LoVo (cell line): ENCODE measurements around the gene PRPF4.
A peak's percentile ranks its signal among the peaks of the same experiment; 100 is the strongest.
"Not testable (repeated sequence)": the region's sequence is repeated elsewhere in the genome, so short reads cannot be mapped to it uniquely, and the experiment has no call there.

Source experiments
- DNase-seq: peaks from one replicate; pipeline ENCODE4 v3.0.0-alpha.2; 2016; ENCODE audit warnings: low spot score

Gene PRPF4

DNA sequence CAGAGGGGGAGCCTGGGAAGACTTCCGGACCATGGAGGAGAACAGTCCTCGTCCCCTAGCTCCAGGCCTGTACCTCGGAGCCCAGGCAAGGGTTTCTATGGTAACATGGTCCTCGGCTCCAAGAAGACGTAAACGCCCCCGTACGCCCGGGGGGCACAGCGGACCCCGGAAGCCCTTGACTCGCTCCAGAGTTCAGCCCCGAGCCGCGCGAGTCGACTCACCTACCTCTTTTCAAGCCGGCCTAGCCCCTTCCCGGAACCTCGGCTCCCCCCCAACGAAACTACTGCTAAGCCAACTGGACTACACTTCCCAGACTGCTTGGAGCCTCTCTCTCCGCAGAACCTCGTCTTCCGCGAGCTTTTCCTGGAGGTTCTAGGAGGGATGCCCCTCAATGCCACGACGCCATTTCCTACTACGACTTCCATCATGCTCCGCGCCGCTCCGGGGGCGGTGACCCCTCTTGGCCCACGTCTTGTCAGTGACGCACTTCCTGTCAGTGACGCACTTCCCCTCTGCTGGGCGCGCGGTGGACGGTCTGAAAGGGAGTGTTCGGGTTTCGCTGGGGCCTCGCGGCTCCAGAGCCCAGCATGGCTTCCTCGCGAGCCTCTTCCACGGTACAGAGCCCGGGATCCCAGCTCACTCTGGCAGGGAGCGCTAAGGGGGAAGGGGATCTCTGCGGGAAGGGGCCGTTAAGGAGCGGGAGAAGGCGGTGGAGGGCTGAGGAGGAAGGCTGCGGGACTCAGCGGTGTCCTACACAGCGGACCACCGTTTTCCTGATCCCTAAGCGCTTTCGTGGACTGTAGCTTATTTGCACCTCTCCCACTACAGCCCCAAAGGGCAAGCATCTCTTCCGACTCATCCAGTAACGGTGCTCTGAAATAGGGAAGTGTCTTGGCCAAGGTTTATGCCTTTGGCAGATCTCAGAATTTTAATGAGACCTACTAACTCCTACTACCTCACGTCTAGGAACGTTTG is at the start of gene PRPF4, which contains the start of gene CDC26:
TSS of gene PRPF4 (plus strand) at position 502 of the 975 bp plus-strand sequence. CDS start at position 588, 86 bp downstream.
TSS of gene CDC26 (minus strand) at position 416 of the 975 bp plus-strand sequence. CDS start 3,065 bp downstream, outside the sequence.
- peak; percentile 96 for DNase-seq

DNA sequence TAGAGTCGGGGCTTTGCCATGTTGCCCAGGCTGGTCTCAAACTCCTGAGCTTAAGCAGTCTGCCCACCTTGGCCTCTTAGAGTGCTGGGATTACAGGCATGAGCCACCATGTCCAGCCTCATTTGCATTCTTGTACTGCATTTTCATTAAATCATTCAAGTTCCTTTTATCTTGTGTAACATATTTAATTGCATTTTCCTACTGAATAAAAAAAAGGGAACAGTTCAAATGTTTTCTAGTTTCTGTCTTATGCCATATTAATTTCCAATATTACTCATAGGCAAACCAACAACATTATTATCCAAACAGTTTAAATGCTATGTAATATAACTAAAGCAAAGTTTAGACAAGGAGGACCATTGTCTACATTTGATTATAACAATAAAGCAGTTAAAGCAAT is 48.0 kb upstream of the PRPF4 start:
- no peak for DNase-seq

DNA sequence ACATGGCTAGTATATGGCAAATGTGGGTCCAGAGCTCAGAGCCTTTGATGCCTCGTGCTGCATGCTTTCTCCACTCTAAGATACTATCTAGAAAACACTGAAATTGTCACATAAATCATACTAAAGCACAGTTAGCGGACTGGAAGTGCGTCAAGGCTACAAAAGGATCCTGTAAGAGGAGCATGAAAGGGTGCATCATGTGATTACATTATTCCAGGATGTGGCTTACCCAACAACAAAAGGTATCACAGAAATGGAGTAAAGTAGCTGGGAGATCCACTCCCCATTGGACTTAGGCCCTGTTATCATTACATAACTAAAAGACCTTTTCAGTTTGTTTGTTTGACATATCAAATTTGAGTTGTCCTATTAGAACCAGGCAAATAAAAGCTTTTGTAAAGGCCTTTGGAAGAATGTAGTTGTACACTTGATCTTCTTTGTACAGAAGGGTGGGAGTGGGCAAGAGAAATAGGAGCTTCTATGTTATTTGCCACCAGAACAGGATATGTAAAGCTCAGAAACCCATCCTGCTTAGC is 47.3 kb upstream of the PRPF4 start:
- no peak for DNase-seq

DNA sequence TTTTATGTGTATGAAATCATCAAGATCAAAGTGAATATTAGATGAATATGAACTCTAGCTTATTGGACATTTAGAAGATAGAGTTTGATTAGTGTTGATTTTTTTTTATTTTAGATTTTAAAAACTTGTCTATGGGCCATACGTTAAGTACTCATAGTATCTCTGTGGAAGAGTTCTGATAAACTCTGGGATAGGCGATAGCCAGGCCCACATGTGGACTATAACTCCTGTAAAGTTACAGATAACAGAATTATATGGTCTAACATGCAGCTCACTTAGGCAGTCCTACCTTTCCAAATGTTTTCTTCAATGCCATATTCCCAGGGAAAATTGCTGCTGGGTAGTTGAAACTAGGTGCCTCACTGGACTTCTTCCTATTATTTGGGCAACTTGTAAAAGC is 43.8 kb upstream of the PRPF4 start:
- no peak for DNase-seq

DNA sequence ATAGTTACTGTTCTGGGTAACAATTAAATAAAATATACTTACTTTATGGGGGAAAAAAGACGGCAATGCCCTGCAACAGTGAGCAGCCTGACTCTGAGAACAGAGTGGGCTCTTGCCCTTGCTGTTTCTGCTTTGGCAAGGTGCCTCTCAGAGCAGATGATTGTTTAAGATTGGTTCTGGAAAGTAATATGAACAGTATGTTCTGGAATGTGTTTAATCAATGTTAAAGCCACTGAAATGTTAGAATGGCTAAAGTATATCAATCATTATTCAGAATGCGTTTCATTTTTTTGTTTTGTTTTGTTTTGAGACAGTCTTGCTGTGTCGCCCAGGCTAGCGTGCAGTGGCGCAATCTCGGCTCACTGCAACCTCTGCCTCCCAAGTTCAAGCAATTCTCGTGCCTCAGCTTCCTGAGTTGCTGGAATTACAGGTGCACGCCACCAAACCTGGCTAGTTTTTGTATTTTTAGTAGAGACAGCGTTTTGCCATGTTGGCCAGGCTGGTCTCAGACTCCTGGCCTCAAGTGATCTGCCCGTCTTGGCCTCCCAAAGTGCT is 39.7 kb upstream of the PRPF4 start:
- DNase-seq: not testable (repeated sequence)

DNA sequence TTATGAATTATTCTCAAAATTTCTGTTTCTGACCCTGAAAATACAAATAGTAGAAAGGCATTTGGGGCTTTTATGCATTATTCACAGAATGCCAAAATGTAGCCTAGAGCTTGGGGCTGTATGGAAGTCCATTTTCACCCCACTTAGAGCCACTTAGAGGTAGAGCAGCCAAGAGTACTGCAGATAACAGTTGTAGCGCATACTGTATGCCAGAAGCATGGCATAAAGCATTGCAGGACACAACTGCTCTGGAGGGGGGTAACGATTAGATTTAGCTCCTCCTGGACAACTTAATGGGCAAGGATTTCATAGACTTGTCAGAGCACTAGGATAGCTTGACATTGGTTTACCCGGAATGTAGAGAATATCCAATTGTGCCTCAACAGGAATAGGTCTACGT is 38.4 kb upstream of the PRPF4 start:
- DNase-seq: no peak

DNA sequence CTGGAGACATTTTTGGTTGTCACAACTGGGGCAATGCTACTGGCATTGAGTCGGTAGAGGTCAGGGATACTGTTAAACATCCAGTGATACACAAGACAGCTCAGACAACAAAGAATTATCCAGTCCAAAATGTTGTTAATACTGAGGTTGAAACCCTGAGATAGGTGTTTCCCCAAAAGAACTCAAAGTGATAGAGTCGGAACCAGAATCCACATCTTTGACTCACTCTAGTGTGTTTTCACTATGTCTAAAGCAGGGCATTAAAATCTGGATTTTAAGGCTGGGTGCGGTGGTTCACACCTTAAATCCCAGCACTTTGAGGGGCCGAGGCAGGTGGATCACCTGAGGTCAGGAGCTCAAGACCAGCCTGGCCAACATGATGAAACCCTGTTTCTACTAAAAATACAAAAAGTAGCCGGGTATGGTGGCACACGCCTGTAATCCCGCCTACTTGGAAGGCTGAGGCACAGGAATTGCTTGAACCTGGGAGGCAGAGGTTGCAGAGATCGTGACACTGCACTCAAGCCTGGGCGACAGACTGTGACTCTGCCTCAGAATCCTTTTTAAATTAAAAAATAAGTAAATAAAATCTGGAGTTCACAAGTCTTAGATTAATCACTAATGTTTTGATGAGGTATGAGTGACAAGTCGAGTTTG is 37.1 kb upstream of the PRPF4 start:
- DNase-seq: no peak

DNA sequence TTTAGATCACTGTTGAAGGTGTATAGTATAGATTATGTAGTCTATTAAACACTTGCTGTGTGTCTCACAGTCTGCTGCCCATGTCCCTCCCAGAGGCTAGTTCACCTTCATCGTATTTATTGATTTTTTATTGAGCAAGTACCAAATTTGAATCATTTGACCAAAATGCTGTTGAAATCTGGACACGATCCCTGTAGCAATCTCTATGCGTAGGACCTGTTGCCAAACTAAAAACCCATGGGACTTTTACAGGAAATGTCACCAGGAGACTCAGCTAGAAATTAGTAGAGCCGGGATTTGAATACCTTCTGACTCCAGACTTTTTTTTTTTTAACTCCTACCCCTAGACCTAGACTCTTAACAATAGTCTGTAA is 36.6 kb upstream of the PRPF4 start:
- no peak for DNase-seq

DNA sequence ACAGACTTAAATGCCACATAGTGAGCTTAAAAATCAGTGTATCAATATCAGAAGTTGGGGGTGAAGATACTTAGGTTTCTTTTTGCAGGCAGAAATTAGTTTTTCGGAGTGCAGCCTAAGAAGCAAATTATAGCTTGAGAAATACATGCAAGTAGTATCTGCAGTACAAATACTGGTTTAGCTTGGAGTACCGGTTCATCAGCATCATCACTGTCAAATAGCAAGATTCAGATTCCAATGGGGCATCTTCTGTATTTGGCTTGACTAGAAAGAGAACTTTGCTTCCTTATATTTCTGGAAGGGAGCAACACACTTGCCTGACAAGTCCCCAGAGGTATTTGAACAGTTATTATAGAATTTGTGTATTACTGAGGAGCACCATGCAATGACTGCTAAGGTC is 34.3 kb upstream of the PRPF4 start:
- no peak for DNase-seq

DNA sequence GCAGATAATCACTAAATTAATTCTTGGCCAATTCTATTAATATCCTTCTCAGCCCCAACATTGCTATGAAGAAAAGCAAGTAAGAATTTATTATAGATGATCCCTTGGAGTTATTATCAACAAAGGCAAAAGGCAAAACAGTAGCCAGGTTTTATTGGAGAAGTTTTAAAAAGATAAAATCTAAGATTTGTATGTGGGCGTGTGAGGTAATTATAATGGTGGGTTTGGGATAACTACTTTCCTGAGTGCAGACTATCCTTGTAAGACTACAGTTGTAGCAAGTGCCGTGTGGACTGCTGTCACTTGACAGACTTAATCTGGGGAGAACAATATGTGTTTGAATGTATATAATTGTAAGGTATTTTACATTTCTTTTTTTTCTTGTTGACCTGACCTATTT is 30.9 kb upstream of the PRPF4 start:
- DNase-seq: no peak

DNA sequence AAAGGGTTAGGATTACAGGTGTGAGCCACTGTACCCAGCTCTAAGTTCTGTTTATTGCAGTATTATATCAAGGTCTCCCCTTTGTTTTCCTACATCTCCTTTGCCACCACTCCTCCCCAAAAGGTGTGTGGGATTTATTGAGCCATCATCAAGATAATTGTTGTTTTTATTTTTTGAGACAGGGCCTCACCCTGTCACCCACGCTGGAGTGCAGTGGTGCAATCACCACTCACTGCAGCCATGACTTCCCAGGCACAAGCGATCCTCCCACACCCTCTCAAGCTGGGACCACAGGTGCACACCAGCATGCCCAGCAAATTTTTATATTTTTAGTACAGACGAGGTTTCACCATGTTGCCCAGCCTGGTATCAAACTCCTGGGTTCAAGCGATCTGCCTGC is 29.6 kb upstream of the PRPF4 start:
- no peak for DNase-seq

DNA sequence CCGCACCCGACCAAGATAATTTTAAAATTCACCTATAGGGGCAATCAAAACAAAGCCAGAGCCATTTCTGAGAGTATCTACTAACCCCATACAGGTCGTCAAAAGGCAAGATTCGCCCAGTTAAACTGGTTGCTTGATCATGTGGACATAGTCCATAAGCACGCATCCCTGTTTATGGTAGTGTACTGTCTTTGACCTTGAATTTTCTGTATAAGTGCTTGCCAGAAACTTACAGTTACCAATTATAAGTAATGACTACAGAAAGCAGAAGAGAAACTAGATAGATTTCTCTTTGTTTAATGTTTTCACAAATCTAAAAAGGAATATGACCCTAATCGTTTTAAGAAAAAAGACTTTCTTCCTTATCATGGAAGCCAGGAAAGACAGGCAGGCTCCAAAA is 28.5 kb upstream of the PRPF4 start:
- no peak for DNase-seq

DNA sequence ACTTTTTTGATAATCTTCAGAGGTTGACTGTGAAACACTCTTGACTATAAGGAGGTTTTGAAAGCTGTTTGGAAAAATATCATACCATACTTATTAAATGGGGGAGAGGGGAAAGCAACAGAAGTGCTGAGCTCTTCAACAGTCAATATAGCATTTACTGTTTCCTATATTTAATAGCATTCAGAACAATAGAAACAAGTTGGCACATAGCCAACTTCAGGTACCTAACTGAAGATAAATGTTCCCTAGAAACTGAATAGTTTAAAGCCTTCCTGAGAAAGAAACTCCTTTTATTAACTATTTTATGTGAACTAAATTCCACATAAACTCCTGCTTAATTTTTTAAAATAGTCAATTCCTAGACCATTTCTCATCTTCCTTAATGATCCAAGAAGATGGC is 27.8 kb upstream of the PRPF4 start:
- DNase-seq: no peak

DNA sequence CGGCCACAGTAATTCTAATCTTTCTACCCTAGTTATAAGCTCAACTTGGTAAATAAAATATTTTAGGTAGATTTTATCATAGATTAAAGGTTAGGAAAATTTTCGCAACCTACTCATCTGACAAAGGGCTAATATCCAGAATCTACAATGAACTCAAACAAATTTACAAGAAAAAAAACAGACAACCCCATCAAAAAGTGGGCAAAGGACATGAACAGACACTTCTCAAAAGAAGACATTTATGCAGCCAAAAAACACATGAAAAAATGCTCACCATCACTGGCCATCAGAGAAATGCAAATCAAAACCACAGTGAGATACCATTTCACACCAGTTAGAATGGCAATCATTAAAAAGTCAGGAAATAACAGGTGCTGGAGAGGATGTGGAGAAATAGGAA is 25.8 kb upstream of the PRPF4 start:
- not testable (repeated sequence) for DNase-seq

DNA sequence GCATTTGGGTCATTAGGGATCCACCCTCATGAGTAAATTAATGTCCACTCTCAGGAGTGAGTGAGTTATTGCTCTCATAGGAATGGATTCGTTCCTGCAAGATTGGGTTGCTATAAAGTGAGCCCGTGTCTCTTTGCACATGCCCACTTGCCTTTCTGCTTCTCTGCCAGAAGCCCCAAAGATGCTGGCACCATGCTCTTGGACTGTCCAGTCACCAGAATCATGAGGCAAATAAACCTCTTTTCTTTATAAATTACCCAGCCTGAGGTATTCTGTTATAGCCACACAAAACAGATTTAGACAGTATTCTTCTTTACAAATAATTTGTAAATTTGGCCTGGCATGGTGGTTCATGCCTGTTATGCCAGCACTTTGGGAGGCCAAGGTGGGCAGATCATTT is 24.7 kb upstream of the PRPF4 start:
- DNase-seq: no peak

DNA sequence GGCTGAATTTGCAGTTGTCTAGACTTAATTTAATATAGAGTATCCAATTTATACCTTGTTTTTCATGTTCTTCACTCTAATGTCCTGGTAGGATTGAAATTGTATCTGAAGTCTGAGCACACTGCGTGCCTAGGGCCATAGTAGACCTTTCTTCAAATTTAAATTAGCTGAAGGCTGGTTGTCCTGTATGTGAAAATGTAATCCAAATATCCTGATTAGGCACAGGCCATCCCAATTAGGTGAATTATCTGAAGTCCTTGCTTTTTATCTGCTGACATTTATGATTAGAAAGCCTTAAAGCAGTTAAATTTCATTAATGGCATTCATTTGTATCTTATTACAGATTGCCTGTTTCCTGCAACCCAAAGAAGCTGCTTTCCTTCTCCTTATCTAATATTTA is 20.5 kb upstream of the PRPF4 start:
- DNase-seq: no peak

DNA sequence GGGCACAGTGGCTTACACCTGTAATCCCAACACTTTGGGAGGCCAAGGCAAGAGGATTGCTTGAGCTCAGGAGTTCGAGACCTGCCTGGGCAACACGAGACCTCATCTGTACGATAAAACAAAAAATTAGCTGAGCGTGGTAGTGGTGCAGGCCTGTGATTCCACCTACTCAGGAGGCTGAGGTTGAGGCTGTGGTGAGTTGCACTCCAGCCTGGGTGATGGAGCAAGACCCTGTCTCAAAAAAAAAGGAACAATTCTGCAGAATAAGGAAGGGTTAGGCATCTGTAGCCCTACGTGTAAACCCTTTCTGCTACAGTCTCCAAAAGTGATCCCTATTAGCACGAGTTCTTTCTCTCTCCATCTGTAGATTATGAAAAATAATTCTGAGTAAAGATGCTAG is 20.0 kb upstream of the PRPF4 start:
- DNase-seq: no peak

DNA sequence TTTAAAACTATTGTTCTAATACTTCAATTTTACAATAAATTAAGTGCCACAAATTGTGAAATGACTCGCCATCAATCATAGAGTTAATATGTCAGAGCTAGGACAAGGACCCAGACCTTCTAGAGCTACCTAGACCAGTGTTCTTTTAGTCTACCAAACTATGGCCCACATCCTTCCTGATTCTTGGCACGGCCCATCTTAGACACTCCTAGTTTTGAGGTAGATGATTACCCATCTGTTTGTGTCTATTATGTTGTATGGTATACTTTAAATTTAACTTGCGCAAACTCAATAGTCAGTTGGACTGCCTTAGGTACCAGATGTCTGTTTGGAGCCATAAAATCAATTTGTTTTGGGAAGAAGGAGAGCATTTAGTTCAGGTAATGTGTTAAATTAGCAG is 17.6 kb upstream of the PRPF4 start:
- DNase-seq: no peak

DNA sequence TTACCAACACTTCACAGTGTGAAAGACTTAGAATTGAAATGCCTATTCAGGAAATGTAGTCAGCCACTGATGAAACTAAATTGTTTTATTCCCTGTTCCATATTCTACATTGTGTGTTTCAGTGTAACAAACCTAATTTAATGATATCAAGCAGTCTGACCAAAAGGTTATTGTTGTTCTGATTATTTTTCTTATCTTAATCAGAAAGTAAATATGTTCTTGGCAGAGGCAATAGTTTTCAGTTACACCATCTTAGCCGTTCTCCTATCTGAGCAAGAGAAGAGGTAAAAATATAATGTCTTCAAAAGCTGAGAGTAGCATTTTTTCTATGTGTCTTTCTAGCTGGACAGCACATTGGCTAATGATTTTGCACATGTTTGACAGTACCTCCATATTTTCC is 17.2 kb upstream of the PRPF4 start:
- no peak for DNase-seq

DNA sequence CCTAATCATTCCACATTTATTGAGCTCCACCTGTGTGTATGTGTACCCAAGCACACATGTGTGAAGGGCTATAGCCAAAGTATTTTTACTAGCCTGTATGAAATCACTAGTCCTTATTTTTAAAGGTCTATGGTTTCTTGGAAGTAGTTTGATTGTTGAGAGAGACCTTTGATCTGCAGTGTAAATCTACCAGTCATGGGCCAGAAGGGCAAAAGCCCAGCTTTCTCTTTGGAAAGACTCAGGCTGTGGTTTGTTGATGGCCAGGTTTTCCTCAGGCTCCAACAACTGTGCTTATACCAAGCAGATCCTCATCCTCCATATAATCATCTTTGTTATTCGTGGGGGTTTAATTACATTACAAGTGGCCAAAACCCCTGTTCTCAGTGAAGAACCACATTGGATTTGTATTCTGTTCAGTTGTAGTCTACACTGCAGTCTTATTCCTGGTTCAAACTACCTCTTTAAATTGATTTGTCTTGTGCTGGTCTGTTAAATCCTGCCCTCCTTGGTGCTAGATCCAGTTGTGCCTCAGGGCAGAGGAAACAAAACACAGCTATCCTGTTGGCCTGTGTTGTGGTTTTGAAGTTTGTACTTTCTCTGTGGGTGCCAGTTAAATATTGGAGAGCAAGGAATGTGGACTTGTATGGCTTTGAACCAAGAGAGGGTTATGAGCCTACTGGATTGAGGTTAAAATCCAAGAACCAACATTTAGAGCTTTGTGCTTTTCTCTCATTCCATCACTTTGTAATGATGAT is 13.4 kb upstream of the PRPF4 start:
- no peak for DNase-seq

DNA sequence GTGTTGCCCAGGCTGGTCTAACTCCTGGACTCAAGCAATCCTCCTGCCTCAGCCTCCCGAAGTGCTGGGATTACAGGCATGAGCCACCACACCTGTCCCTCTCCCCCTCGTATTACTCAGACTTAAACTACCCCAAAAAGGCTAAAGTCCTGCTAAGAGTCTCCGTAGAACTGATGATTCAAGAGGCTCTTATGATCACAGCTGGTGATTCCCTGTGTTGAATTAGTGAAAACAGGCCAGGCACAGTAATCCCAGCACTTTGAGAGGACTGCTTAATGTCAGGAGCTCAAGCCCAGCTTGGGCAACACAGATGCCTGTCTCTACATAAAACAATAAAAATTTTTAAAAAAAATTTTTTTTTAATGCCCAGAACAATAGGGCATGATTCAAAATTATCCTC is 9.3 kb upstream of the PRPF4 start:
- no peak for DNase-seq
